Activated CD4-positive, alpha-beta T cell treated with anti-CD3 and anti-CD28 coated beads, Interleukin-2, amount 10 ng/mL, durations not matched to agents 24 days and 14 days (primary cell): ENCODE results near the gene ATP8B4. TPM values are rescaled to one million over a fixed set of nuclear protein-coding genes. Genes with fewer than 3 reads are reported as not detected.

Experiments used
- DNase-seq: peaks from one replicate; pipeline ENCODE4 v3.0.0; 2022
- H3K27ac Mint-ChIP-seq: one replicate; pipeline ENCODE4 v1.8.0; 2022; ENCODE audit warnings: mild to moderate bottlenecking, mixed read lengths
- H3K27me3 Mint-ChIP-seq: one replicate; pipeline ENCODE4 v1.8.0; 2022; ENCODE audit warnings: mixed read lengths
- H3K36me3 Mint-ChIP-seq: one replicate; pipeline ENCODE4 v1.8.0; 2022; ENCODE audit warnings: low read depth, mild to moderate bottlenecking, mixed read lengths
- H3K4me1 Mint-ChIP-seq: one replicate; pipeline ENCODE4 v1.8.0; 2021; ENCODE audit warnings: mixed read lengths
- H3K4me3 Mint-ChIP-seq: one replicate; pipeline ENCODE4 v1.8.0; 2022; ENCODE audit warnings: mild to moderate bottlenecking, moderate library complexity, mixed read lengths
- H3K9me3 Mint-ChIP-seq: one replicate; pipeline ENCODE4 v1.8.0; 2021; ENCODE audit warnings: mixed read lengths
- intact Hi-C: fragments of 100-400 bp; cut with micrococcal nuclease; formaldehyde crosslinking; loops from one replicate; pipeline ENCODE4 v1.15.1; 2023
- total RNA-seq: library from RNA; stranded (reverse); gene quantifications from 2 replicates; pipeline ENCODE4 v1.2.3, GENCODE V29; 2022

Gene ATP8B4
- total RNA-seq, 1 donor from 2014 or later, result 38.5 TPM

DNA sequence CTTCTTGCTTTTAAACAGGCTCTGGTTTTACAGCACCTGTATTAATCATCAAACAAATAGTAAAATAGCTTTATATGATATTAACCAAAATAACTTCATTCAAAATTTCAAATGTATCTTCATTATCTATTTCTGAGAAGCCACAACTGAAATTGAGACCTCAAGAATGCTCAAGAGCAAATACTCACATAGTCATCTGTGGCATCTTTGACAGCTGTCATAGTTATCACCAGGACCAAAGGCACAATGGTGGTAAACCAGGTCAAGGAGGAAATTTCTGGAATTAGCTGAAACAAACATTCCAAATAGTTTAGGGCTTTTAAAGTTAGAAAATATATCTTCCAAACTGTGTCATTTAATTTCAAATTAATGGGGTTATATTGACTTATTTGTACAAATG is 74.6 kb downstream of the ATP8B4 start:
- Mint-ChIP-seq H3K27me3 (no peaks in the 10 kb centered on the region), H3K36me3 (peaks cover 52% of the 10 kb centered on the region), H3K27ac (no peak overlapping the region), H3K4me3 (no peak overlapping the region), H3K9me3 (peaks cover 33% of the 10 kb centered on the region), H3K4me1 (peaks cover 23% of the 10 kb centered on the region)
- no peak for DNase-seq
- intact Hi-C loops, result no loop called here

DNA sequence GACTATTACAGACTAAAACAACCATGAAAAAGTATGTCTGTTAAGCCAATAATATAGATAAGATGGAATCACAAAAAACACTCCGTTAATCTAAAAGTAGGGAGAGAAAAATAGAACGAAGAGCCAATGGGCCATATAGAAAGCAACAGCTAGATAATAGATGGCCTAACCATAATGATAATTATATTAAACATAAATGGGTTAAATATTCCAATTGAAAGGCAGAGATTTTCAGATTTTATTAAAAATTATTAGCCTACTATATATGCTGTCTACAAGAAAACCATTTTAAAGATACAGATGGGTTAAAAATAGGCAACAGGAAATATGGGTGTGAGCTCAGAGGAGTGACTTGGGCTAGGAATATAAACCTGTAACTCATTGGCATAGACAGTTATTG is 76.3 kb downstream of the ATP8B4 start:
- H3K9me3 Mint-ChIP-seq, result peaks cover 26% of the 10 kb centered on the region
- no peak overlapping the region for H3K27ac Mint-ChIP-seq
- peaks cover 50% of the 10 kb centered on the region for H3K36me3 Mint-ChIP-seq
- no peak overlapping the region for H3K4me3 Mint-ChIP-seq
- H3K27me3 Mint-ChIP-seq, result no peaks in the 10 kb centered on the region
- H3K4me1 Mint-ChIP-seq, result peaks cover 20% of the 10 kb centered on the region
- no peak for DNase-seq
- intact Hi-C loops, result no loop called here

GRCh38 chr15:50030456-50030855 is 88.6 kb downstream of the ATP8B4 start:
- Mint-ChIP-seq H3K9me3 (no peaks in the 10 kb centered on the region), H3K4me1 (no peaks in the 10 kb centered on the region), H3K27ac (no peak overlapping the region), H3K36me3 (peaks cover 31% of the 10 kb centered on the region), H3K27me3 (no peaks in the 10 kb centered on the region), H3K4me3 (no peak overlapping the region)
- DNase-seq, result no peak
- intact Hi-C loops, result no loop called here

DNA sequence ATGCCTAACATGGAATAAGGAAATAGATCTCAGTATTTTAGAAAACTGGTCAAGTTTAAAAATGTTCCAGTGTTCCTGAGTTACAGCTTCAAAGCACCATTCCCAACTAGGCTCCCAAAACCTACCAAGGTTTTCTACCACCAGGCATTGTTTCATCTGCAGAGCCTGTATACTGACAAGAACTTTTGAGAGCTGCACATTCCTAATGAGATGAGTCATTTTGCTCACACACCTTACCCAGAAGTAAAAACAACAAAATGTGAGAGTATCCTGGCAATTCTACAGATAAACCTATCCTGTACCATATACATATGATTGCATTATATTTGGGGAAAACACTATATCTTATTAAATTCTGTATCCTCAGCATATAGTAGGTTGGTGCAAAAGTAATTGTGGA is 90.7 kb downstream of the ATP8B4 start:
- H3K4me3 Mint-ChIP-seq, result no peak overlapping the region
- H3K4me1 Mint-ChIP-seq, result no peaks in the 10 kb centered on the region
- no peak overlapping the region for H3K27ac Mint-ChIP-seq
- no peaks in the 10 kb centered on the region for H3K9me3 Mint-ChIP-seq
- H3K36me3 Mint-ChIP-seq, result peaks cover 20% of the 10 kb centered on the region
- intact Hi-C loops, result no loop called here
- no peaks in the 10 kb centered on the region for H3K27me3 Mint-ChIP-seq
- no peak for DNase-seq

DNA sequence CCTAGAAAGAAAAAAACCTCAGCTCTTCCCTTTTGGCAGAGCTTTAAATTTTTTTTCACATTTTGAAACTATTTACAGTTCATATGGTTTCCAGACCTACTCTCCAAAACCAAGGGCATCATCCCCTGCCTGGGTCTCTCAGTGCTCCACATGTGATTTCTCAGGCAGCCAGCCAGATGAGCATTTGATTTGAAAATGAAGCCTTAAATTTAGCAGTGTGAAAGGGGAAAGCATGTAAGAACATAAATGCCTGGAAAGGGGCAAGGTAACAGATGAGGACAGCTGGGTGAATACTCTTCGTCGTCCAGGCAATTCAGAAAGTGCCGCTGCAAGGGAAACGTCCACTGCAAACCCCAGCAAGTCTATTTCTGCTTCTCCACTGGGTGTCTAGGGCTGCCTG is 94.8 kb downstream of the ATP8B4 start:
- no peak for DNase-seq
- peaks cover 2% of the 10 kb centered on the region for H3K4me1 Mint-ChIP-seq
- intact Hi-C loops, result no loop called here
- H3K27ac Mint-ChIP-seq, result no peak overlapping the region
- peaks cover 11% of the 10 kb centered on the region for H3K36me3 Mint-ChIP-seq
- H3K9me3 Mint-ChIP-seq, result no peaks in the 10 kb centered on the region
- H3K4me3 Mint-ChIP-seq, result no peak overlapping the region
- H3K27me3 Mint-ChIP-seq, result no peaks in the 10 kb centered on the region

DNA sequence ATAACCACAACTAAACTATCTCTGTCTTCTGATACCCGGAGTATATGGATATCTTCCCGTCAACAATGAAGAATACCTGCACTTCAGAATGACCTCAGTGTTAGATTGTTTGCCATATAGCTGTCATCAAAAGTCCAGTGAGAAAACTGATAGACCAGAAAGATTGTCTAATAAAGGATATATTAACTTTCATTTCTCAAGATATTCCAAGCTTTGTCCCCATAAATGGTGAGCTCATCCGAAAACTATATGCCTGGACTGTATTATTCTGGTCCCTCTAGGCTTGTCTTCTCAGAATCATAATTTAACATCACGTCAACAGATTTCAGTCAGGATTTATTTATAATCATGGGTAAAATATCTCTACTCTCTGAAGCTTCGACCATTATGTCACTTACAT is 100.5 kb downstream of the ATP8B4 start:
- no peaks in the 10 kb centered on the region for H3K27me3 Mint-ChIP-seq
- peaks cover 2% of the 10 kb centered on the region for H3K4me1 Mint-ChIP-seq
- H3K4me3 Mint-ChIP-seq, result no peak overlapping the region
- no peaks in the 10 kb centered on the region for H3K9me3 Mint-ChIP-seq
- no peak for DNase-seq
- peaks cover 11% of the 10 kb centered on the region for H3K36me3 Mint-ChIP-seq
- intact Hi-C loops, result no loop called here
- no peak overlapping the region for H3K27ac Mint-ChIP-seq

GRCh38 chr15:50017522-50017921 is 101.5 kb downstream of the ATP8B4 start:
- Mint-ChIP-seq H3K4me3 (no peak overlapping the region), H3K27ac (no peak overlapping the region), H3K4me1 (peaks cover 2% of the 10 kb centered on the region), H3K36me3 (peaks cover 11% of the 10 kb centered on the region), H3K9me3 (no peaks in the 10 kb centered on the region), H3K27me3 (no peaks in the 10 kb centered on the region)
- intact Hi-C loops, result no loop called here
- no peak for DNase-seq

DNA sequence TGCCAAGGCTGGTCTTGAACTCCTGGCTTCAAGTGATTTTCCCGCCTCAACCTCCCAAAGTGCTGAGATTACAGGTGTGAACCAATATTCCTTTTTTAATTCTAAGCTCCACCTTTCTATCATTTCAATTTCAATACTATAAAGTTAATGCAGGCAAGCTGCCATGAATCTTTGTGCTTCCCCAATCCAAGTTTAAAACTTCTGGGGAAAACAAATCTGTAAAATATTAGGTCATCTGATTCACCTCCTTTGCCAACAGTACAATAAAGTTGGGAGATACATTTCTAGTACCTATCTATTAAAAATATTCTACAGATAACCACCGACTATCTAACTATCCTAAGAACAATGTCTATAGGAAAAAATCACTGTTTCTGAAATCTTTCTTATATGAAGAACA is 102.1 kb downstream of the ATP8B4 start:
- no peak overlapping the region for H3K27ac Mint-ChIP-seq
- H3K36me3 Mint-ChIP-seq, result peaks cover 13% of the 10 kb centered on the region
- DNase-seq, result no peak
- no peak overlapping the region for H3K4me3 Mint-ChIP-seq
- H3K27me3 Mint-ChIP-seq, result no peaks in the 10 kb centered on the region
- intact Hi-C loops, result no loop called here
- no peaks in the 10 kb centered on the region for H3K9me3 Mint-ChIP-seq
- peaks cover 2% of the 10 kb centered on the region for H3K4me1 Mint-ChIP-seq

DNA sequence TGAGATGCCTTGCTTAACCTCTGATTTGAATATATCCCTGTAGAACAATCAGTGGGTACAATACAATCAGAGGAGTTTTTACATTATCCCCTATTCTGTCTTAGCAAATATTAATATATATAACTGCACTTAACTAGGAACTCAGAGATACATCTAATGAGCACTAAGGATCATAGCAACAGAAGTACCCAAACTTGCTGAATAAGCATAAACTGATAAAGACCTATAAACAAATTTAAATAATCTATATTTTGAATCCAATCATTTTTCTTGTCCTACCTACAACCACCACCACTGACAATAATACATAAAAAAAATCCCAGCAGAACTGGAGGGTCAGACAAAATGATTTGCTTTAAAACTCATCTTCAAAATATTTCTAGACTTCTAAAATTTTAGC is 106.2 kb downstream of the ATP8B4 start:
- H3K27ac Mint-ChIP-seq, result no peak overlapping the region

GRCh38 chr15:50009634-50010033 is 109.4 kb downstream of the ATP8B4 start:
- DNase-seq, result no peak
- Mint-ChIP-seq H3K36me3 (peaks cover 9% of the 10 kb centered on the region), H3K4me3 (no peak overlapping the region), H3K27ac (peak overlapping the region; percentile 13), H3K9me3 (no peaks in the 10 kb centered on the region), H3K27me3 (no peaks in the 10 kb centered on the region), H3K4me1 (no peaks in the 10 kb centered on the region)
- intact Hi-C loops, result no loop called here

More for the DNA sequence above, 106.2 kb downstream of the ATP8B4 start:
- Mint-ChIP-seq H3K4me3 (no peak overlapping the region), H3K36me3 (peaks cover 5% of the 10 kb centered on the region), H3K4me1 (no peaks in the 10 kb centered on the region), H3K9me3 (no peaks in the 10 kb centered on the region), H3K27me3 (no peaks in the 10 kb centered on the region)
- intact Hi-C loops, result no loop called here
- DNase-seq, result no peak

DNA sequence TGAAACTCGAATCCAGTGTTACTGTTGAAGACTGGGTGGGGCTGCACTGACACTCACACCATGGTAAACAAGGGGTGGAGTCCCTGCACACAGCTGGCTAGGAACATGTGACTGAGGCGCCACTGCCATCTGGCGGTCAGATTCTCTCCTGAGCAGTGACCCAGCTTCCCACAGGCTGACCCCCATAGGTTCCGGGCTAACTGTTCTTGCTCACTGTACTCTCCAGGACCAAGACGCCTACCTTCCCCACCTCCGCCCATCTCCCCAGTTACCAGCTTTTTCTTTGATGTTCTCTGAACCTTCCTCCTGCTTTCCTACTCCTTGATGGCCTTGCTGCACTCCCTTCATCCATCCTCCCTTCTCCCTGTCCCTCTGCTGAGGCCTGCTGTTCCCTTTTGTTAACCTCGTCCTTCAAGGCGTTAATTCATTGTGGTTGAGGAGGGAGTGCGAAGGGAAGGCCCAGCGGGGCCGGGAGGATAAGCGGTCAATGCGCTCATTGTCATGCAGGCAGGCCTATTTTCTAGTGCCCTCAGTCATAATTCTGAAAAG is 115.2 kb downstream of the ATP8B4 start:
- H3K27ac Mint-ChIP-seq, result peak overlapping the region; percentile 59
- H3K4me3 Mint-ChIP-seq, result no peak overlapping the region
- no peaks in the 10 kb centered on the region for H3K9me3 Mint-ChIP-seq
- H3K36me3 Mint-ChIP-seq, result peaks cover 20% of the 10 kb centered on the region
- H3K27me3 Mint-ChIP-seq, result no peaks in the 10 kb centered on the region
- intact Hi-C loops, result loop anchor here (1.0 kb wide), 1 partner anchor 769 kb away; no protein-coding TSS in a partner anchor
- DNase-seq, result peak; percentile 91
- peaks cover 9% of the 10 kb centered on the region for H3K4me1 Mint-ChIP-seq

- intact Hi-C loops, result loop anchor here (10.0 kb wide), 1 partner anchor 153 kb away; no protein-coding TSS in a partner anchor
- H3K27me3 Mint-ChIP-seq, result no peaks in the 10 kb centered on the region
Measured at GRCh38 chr15:49991587-49991986, 127.4 kb downstream of the ATP8B4 start.

GRCh38 chr15:49990835-49991545 is 128.0 kb downstream of the ATP8B4 start:
- Mint-ChIP-seq H3K27me3 (no peaks in the 10 kb centered on the region), H3K9me3 (no peaks in the 10 kb centered on the region), H3K4me3 (no peak overlapping the region), H3K4me1 (peaks cover 5% of the 10 kb centered on the region), H3K27ac (no peak overlapping the region), H3K36me3 (peaks cover 34% of the 10 kb centered on the region)
- intact Hi-C loops, result loop anchor here (10.0 kb wide), 1 partner anchor 154 kb away; no protein-coding TSS in a partner anchor
- no peak for DNase-seq

More at GRCh38 chr15:49991587-49991986, 127.4 kb downstream of the ATP8B4 start:
- DNase-seq, result no peak
- Mint-ChIP-seq H3K4me1 (peaks cover 5% of the 10 kb centered on the region), H3K27ac (no peak overlapping the region), H3K9me3 (no peaks in the 10 kb centered on the region), H3K36me3 (peaks cover 34% of the 10 kb centered on the region), H3K4me3 (no peak overlapping the region)

- Mint-ChIP-seq H3K4me1 (peaks cover 5% of the 10 kb centered on the region), H3K36me3 (peaks cover 26% of the 10 kb centered on the region), H3K9me3 (no peaks in the 10 kb centered on the region), H3K4me3 (no peak overlapping the region), H3K27ac (no peak overlapping the region), H3K27me3 (no peaks in the 10 kb centered on the region)
- DNase-seq, result no peak
- intact Hi-C loops, result no loop called here
Measured at GRCh38 chr15:49989498-49989897, 129.5 kb downstream of the ATP8B4 start.
